HepG2 (cell line): ENCODE results near the gene CEP131. TPM values are rescaled to one million over a fixed set of nuclear protein-coding genes. Genes with fewer than 3 reads are reported as not detected.
A peak's percentile ranks its signal among the peaks of the same experiment; 100 is the strongest.

Source experiments
- BCL6 ChIP-seq: IDR thresholded peaks from 2 replicates; pipeline ENCODE4 v1.6.1; 2016; ENCODE audit warnings: missing genetic modification reagents, missing compliant biosample characterization
- EED ChIP-seq: sonication (generic); formaldehyde crosslinking; IDR thresholded peaks from 2 replicates; pipeline ENCODE4 v1.5.0; 2020; ENCODE audit warnings: mild to moderate bottlenecking, missing genetic modification reagents
- GTF3A ChIP-seq: sonication (generic); formaldehyde crosslinking; conservative IDR thresholded peaks from 2 replicates; pipeline ENCODE4 v1.4.0; 2020; ENCODE audit warnings: mild to moderate bottlenecking, missing genetic modification reagents
- MTERF4 ChIP-seq: sonication (generic); formaldehyde crosslinking; IDR thresholded peaks from 2 replicates; pipeline ENCODE4 v1.8.0; 2023; ENCODE audit warnings: mild to moderate bottlenecking, missing genetic modification reagents
- PHF8 ChIP-seq: sonication (generic); formaldehyde crosslinking; IDR thresholded peaks from 2 replicates; pipeline ENCODE4 v1.5.0; 2020; ENCODE audit warnings: missing genetic modification reagents
- POGZ ChIP-seq: sonication (generic); formaldehyde crosslinking; IDR thresholded peaks from 2 replicates; pipeline ENCODE4 v1.4.0; 2020; ENCODE audit warnings: mild to moderate bottlenecking, missing genetic modification reagents
- POLR2AphosphoS5 ChIP-seq: IDR thresholded peaks from 2 replicates; pipeline ENCODE4 v1.6.1; 2012; ENCODE audit warnings: low read depth, low read length
- SIX1 ChIP-seq: sonication (generic); formaldehyde crosslinking; IDR thresholded peaks from 2 replicates; pipeline ENCODE4 v1.4.0; 2020; ENCODE audit warnings: missing genetic modification reagents, borderline replicate concordance
- TEAD2 ChIP-seq: sonication (generic); formaldehyde crosslinking; IDR thresholded peaks from 2 replicates; pipeline ENCODE4 v1.9.0; 2021; ENCODE audit warnings: missing genetic modification reagents
- TP53 ChIP-seq: sonication (generic); formaldehyde crosslinking; conservative IDR thresholded peaks from 2 replicates; pipeline ENCODE4 v1.4.0; 2020; ENCODE audit warnings: missing genetic modification reagents
- ZKSCAN8 ChIP-seq: IDR thresholded peaks from 2 replicates; pipeline ENCODE4 v1.6.1; 2016; ENCODE audit warnings: borderline replicate concordance, missing genetic modification reagents, missing compliant biosample characterization
- ZNF180 ChIP-seq: sonication (generic); formaldehyde crosslinking; IDR thresholded peaks from 2 replicates; pipeline ENCODE4 v1.4.0; 2020; ENCODE audit warnings: low read depth, missing genetic modification reagents, borderline replicate concordance
- ZNF251 ChIP-seq: sonication (generic); formaldehyde crosslinking; IDR thresholded peaks from 2 replicates; pipeline ENCODE4 v1.9.0; 2021; ENCODE audit warnings: mild to moderate bottlenecking, missing genetic modification reagents
- ZNF510 ChIP-seq: sonication (generic); formaldehyde crosslinking; IDR thresholded peaks from 2 replicates; pipeline ENCODE4 v1.4.0; 2020; ENCODE audit warnings: low read depth, mild to moderate bottlenecking, missing genetic modification reagents
- ZNF567 ChIP-seq: sonication (generic); formaldehyde crosslinking; IDR thresholded peaks from 2 replicates; pipeline ENCODE4 v1.8.1; 2023; ENCODE audit warnings: mild to moderate bottlenecking, missing genetic modification reagents, borderline replicate concordance
- ZNF788 ChIP-seq: sonication (generic); formaldehyde crosslinking; IDR thresholded peaks from 2 replicates; pipeline ENCODE4 v1.5.0; 2020; ENCODE audit warnings: mild to moderate bottlenecking, missing genetic modification reagents, borderline replicate concordance
- polyA plus RNA-seq, 8 experiments: library from polyadenylated mRNA; depleted of rRNA in 3 of 8; stranded (reverse) in 7 of 8; unstranded in 1 of 8; fragments of >200 nt; fragmentation: Illumina TruSeq in 4 of 8; extraction: Trizol in 4 of 8; gene quantifications; 2 replicates each; pipeline versions ENCODE4 v1.2.1 to v1.2.3, GENCODE V29; 2011 to 2016; ENCODE audit warnings: low read depth in 4 of 8, missing spikeins in 1 of 8, mixed read lengths in 1 of 8; ENCODE audit not compliant: insufficient read depth in 1 of 8
- total RNA-seq, 5 experiments: library from RNA; depleted of rRNA; stranded (reverse); fragments of >200 nt; fragmentation: Illumina TruSeq; extraction: Trizol; gene quantifications; 2 replicates each; pipeline ENCODE4 v1.2.3, GENCODE V29; 2016; ENCODE audit warnings: low read depth in 1 of 5
- TF ChIP-seq, protein P1 (sequence below): IDR thresholded peaks from 2 replicates; pipeline ENCODE4 v1.4.0; 2020; ENCODE audit warnings: mild to moderate bottlenecking, missing genetic modification reagents
- TF ChIP-seq, protein P2 (sequence below): sonication (generic); formaldehyde crosslinking; IDR thresholded peaks from 2 replicates; pipeline ENCODE4 v1.4.0; 2020; ENCODE audit warnings: mild to moderate bottlenecking, missing genetic modification reagents, borderline replicate concordance
- TF ChIP-seq, protein P3 (sequence below): IDR thresholded peaks from 2 replicates; pipeline ENCODE4 v1.6.1; 2016; ENCODE audit warnings: missing genetic modification reagents, missing compliant biosample characterization
- TF ChIP-seq, protein P4 (sequence below): IDR thresholded peaks from 2 replicates; pipeline ENCODE4 v1.6.1; 2018; ENCODE audit warnings: missing genetic modification reagents, mild to moderate bottlenecking, missing compliant biosample characterization

The CEP131 gene
- total and polyA plus RNA-seq, 2 of the 13 experiments (the other 11 are each of a cell fraction or from before 2014, with no cell fraction given), result 5.0 to 16.8 TPM

GRCh38 chr17:81164371-81165245 is 58.2 kb downstream of the CEP131 start (continued):
- TF ChIP-seq, protein P1, sequence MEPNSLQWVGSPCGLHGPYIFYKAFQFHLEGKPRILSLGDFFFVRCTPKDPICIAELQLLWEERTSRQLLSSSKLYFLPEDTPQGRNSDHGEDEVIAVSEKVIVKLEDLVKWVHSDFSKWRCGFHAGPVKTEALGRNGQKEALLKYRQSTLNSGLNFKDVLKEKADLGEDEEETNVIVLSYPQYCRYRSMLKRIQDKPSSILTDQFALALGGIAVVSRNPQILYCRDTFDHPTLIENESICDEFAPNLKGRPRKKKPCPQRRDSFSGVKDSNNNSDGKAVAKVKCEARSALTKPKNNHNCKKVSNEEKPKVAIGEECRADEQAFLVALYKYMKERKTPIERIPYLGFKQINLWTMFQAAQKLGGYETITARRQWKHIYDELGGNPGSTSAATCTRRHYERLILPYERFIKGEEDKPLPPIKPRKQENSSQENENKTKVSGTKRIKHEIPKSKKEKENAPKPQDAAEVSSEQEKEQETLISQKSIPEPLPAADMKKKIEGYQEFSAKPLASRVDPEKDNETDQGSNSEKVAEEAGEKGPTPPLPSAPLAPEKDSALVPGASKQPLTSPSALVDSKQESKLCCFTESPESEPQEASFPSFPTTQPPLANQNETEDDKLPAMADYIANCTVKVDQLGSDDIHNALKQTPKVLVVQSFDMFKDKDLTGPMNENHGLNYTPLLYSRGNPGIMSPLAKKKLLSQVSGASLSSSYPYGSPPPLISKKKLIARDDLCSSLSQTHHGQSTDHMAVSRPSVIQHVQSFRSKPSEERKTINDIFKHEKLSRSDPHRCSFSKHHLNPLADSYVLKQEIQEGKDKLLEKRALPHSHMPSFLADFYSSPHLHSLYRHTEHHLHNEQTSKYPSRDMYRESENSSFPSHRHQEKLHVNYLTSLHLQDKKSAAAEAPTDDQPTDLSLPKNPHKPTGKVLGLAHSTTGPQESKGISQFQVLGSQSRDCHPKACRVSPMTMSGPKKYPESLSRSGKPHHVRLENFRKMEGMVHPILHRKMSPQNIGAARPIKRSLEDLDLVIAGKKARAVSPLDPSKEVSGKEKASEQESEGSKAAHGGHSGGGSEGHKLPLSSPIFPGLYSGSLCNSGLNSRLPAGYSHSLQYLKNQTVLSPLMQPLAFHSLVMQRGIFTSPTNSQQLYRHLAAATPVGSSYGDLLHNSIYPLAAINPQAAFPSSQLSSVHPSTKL, result 0 out of 2 replicates have a peak, but pooled peaks have one; percentile 9
- TF ChIP-seq, protein P2, sequence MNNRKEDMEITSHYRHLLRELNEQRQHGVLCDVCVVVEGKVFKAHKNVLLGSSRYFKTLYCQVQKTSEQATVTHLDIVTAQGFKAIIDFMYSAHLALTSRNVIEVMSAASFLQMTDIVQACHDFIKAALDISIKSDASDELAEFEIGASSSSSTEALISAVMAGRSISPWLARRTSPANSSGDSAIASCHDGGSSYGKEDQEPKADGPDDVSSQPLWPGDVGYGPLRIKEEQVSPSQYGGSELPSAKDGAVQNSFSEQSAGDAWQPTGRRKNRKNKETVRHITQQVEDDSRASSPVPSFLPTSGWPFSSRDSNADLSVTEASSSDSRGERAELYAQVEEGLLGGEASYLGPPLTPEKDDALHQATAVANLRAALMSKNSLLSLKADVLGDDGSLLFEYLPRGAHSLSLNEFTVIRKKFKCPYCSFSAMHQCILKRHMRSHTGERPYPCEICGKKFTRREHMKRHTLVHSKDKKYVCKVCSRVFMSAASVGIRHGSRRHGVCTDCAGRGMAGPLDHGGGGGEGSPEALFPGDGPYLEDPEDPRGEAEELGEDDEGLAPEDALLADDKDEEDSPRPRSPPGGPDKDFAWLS (CRISPR knock-in tag), result peak; percentile 80; the same call in 1 of the 2 replicates
- TF ChIP-seq POGZ (CRISPR knock-in tag) (peak; percentile 21), SIX1 (CRISPR knock-in tag) (no peak), TEAD2 (no peak), EED (CRISPR knock-in tag) (peak; percentile 87), ZKSCAN8 (no peak), POLR2AphosphoS5 (peak; percentile 37; the same call in 1 of the 2 replicates), TP53 (CRISPR knock-in tag) (no peak), ZNF788 (peak; percentile 87), BCL6 (peak; percentile 21; the same call in 1 of the 2 replicates), GTF3A (CRISPR knock-in tag) (peak; percentile 90; the same call in 1 of the 2 replicates), ZNF567 (peak; percentile 93), ZNF180 (no peak), ZNF510 (CRISPR knock-in tag) (0 out of 2 replicates have a peak, but pooled peaks have one; percentile 75), PHF8 (CRISPR knock-in tag) (0 out of 2 replicates have a peak, but pooled peaks have one; percentile 13), ZNF251 (peak; percentile 59; the same call in 1 of the 2 replicates), MTERF4 (no peak)
- TF ChIP-seq, protein P3, sequence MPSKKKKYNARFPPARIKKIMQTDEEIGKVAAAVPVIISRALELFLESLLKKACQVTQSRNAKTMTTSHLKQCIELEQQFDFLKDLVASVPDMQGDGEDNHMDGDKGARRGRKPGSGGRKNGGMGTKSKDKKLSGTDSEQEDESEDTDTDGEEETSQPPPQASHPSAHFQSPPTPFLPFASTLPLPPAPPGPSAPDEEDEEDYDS (CRISPR knock-in tag), result peak; percentile 37; the same call in 1 of the 2 replicates
- TF ChIP-seq, protein P4, sequence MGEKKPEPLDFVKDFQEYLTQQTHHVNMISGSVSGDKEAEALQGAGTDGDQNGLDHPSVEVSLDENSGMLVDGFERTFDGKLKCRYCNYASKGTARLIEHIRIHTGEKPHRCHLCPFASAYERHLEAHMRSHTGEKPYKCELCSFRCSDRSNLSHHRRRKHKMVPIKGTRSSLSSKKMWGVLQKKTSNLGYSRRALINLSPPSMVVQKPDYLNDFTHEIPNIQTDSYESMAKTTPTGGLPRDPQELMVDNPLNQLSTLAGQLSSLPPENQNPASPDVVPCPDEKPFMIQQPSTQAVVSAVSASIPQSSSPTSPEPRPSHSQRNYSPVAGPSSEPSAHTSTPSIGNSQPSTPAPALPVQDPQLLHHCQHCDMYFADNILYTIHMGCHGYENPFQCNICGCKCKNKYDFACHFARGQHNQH (CRISPR knock-in tag), result 0 out of 2 replicates have a peak, but pooled peaks have one; percentile 8
